IPS-18c (cell line): Measurements from ENCODE around the gene ATP6V1A.

Source experiments
- H3K4me3 ChIP-seq: 2 replicates; pipeline ENCODE4 v1.7.0; 2013; ENCODE audit warnings: low read depth, mild to moderate bottlenecking, low read length, moderate library complexity; ENCODE audit not compliant: insufficient read depth
- H3K9me3 ChIP-seq: one replicate; pipeline ENCODE4 v1.6.1; 2013; ENCODE audit warnings: mild to moderate bottlenecking, low read length, moderate library complexity; ENCODE audit not compliant: control insufficient read depth, insufficient read depth

The ATP6V1A gene

GRCh38 chr3:113743006-113743630, 3.7 kb upstream of the ATP6V1A start:
- H3K4me3 ChIP-seq, result no peak overlapping the region
- no peaks in the 10 kb centered on the region for H3K9me3 ChIP-seq

GRCh38 chr3:113744941-113745755, 1.7 kb upstream of the ATP6V1A start:
- Histone ChIP-seq H3K9me3 (no peaks in the 10 kb centered on the region), H3K4me3 (peak overlapping the region; percentile 99)

GRCh38 chr3:113745756-113746547, 883 bp upstream of the ATP6V1A start, which contains the start of gene NAA50:
TSS of gene NAA50 (minus strand) at chr3:113746249. CDS start at chr3:113745949, 300 bp downstream.
- no peaks in the 10 kb centered on the region for H3K9me3 ChIP-seq
- peak within 1 kb of the TSS; percentile 99 for H3K4me3 ChIP-seq

GRCh38 chr3:113747283-113748046, 630 bp downstream of the ATP6V1A start:
- H3K4me3 ChIP-seq, result peak overlapping the region; percentile 99
- no peaks in the 10 kb centered on the region for H3K9me3 ChIP-seq

- Histone ChIP-seq H3K4me3 (no peak overlapping the region), H3K9me3 (no peaks in the 10 kb centered on the region)
Observed at GRCh38 chr3:113751141-113751540, 4.3 kb downstream of the ATP6V1A start.

GRCh38 chr3:113753376-113753985, 6.6 kb downstream of the ATP6V1A start:
- Histone ChIP-seq H3K9me3 (no peaks in the 10 kb centered on the region), H3K4me3 (no peak overlapping the region)

- no peak overlapping the region for H3K4me3 ChIP-seq
- H3K9me3 ChIP-seq, result peaks cover under 1% of the 10 kb centered on the region
Observed at GRCh38 chr3:113754494-113755159, 7.8 kb downstream of the ATP6V1A start.

- Histone ChIP-seq H3K9me3 (peaks cover 2% of the 10 kb centered on the region), H3K4me3 (no peak overlapping the region)
Observed at GRCh38 chr3:113758389-113759024, 11.7 kb downstream of the ATP6V1A start.

- no peak overlapping the region for H3K4me3 ChIP-seq
- H3K9me3 ChIP-seq, result peaks cover under 1% of the 10 kb centered on the region
Observed at GRCh38 chr3:113764698-113765097, 17.9 kb downstream of the ATP6V1A start.

- H3K4me3 ChIP-seq, result no peak overlapping the region
- no peaks in the 10 kb centered on the region for H3K9me3 ChIP-seq
Observed at GRCh38 chr3:113769551-113769950, 22.7 kb downstream of the ATP6V1A start.

GRCh38 chr3:113771993-113772392, 25.2 kb downstream of the ATP6V1A start:
- Histone ChIP-seq H3K9me3 (no peaks in the 10 kb centered on the region), H3K4me3 (no peak overlapping the region)

- Histone ChIP-seq H3K4me3 (no peak overlapping the region), H3K9me3 (no peaks in the 10 kb centered on the region)
Observed at GRCh38 chr3:113773381-113773780, 26.5 kb downstream of the ATP6V1A start.

GRCh38 chr3:113775516-113775915, 28.7 kb downstream of the ATP6V1A start:
- H3K4me3 ChIP-seq, result no peak overlapping the region
- no peaks in the 10 kb centered on the region for H3K9me3 ChIP-seq

GRCh38 chr3:113776564-113776963, 29.7 kb downstream of the ATP6V1A start:
- no peaks in the 10 kb centered on the region for H3K9me3 ChIP-seq
- H3K4me3 ChIP-seq, result no peak overlapping the region

- H3K4me3 ChIP-seq, result no peak overlapping the region
- no peaks in the 10 kb centered on the region for H3K9me3 ChIP-seq
Observed at GRCh38 chr3:113783463-113783862, 36.6 kb downstream of the ATP6V1A start.

GRCh38 chr3:113783980-113784379, 37.1 kb downstream of the ATP6V1A start:
- Histone ChIP-seq H3K4me3 (no peak overlapping the region), H3K9me3 (no peaks in the 10 kb centered on the region)
